Stimulated activated CD4-positive, alpha-beta T cell treated with anti-CD3 and anti-CD28 coated beads, TNF-alpha, amount 100 ng/mL, for 48 hours (primary cell): ENCODE measurements around the gene RAB11FIP5.

Experiments used
- DNase-seq, 3 donors: peaks; one replicate each; pipeline ENCODE4 v3.0.0-alpha.2; 2020; ENCODE audit warnings: low read depth in 3 of 3

The RAB11FIP5 gene

DNA sequence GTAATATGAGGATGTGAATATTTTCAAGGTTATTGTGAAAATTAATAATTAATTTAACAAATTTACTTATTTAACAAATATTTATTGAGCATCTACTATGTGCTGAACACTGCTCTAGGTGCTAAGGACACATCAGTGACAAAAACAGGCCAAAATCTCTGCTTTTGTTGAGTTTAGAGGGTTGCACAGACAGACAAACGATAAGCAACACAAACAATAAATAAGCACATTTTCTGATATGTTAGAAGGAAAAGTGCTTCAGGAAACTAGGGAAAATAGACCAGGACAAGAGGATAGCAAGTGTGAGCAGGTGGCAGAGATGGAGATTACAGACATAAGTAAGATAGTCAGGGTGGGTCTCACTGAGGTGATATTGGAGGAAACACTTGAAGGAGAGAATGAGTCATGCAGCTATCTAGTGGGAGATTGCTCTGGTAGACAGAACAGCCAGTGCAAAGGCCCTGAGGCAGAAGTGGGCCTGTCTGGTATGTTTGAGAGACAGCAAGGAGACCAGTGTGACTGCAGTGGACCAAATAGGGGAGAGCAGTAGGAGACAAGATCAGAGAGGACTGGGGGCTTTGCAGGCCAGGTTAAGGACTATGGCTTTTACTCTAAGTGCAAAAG lies 79.5 kb downstream of the RAB11FIP5 start:
- DNase-seq, result no peak

DNA sequence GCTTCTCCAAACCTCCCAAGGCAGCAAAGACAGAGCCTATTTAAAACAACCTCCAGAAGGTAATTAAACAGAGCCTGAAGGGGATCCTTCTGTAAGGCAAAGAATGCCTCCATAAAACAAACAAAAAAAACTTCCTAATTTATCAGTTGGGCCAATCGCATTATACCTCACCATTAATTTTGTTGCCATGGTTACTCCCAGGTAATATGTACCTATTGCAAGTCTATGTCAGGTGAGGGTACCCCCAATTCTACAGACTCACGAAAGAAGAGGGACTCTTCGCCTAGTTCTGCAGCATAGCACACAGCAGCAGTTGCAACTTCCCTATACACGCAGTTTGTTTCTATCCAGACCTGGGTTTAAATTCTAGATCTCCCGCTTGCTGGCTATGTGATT lies 80.0 kb downstream of the RAB11FIP5 start:
- no peak for DNase-seq

DNA sequence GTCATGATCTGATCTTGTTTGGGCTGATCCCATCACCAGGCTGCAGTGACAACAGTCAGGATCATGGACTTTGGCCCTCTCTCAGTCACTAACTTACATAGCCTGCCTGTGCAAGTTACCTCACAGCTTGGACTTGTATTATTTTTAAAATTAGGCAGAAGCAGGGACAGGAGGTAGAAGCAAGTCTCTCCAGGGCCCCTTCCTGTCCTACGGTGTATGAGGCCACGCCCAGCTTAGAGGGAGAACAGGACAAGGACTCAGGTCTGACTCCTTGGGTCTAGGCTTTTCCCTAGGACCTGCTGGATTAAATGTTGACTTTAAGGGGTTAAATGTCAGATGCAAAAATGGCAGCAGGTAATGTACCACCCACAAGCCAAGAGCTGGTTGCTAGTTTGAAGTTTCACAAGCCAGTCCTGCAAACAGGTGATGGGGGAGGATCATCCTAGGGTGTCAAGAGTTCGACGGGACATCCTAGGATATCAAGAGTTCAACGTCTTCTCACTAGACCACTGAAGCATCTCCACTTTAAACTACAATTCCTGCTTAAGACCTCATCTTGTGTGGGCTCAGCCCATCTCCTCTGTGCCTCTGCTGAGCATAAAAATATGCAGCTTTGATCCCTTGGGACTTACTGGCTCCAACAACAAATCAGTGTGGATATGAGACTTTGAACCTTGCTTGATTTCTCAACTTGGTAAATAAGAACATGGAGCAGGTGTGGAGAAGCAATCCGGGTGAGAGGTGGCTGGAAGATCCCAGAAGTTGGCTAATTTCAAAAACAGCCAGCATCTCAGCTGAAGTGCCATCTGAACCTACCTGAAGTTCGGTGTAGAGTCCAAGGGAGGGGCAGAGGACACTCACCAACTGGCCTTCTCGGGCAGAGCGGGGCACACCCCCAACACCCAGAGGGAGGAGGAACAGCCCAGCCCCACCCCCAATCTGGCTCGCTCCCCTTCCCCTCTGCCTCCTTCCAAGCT lies 80.7 kb downstream of the RAB11FIP5 start:
- DNase-seq, result no peak

DNA sequence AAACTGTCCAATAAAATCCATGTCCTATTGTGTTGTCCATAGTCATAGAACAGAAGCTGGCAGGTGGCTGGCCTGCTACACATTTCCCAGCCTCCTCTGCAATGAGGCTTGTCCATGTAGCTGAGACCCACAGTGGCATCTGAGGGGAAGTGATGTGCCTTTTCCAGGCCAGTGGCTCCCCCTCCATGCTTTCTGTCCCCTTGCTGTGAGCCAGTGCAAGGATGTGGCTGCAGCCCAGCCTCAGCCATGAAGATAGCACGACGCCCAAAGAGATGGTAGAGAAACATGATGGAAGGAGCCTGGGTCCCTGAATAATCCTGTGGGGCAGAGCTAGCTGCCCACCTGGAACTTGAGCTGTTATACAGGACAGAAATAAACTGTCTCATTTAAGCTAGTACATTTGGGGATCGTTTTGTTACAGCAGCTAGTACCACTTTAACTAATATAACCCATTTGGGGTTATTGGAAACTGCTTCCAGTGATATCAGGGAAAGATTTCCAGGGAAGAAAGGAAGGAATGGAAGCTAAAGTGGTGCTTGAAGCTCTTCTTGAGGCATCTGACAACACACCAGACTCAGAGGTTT lies 81.6 kb downstream of the RAB11FIP5 start:
- DNase-seq, result no peak

DNA sequence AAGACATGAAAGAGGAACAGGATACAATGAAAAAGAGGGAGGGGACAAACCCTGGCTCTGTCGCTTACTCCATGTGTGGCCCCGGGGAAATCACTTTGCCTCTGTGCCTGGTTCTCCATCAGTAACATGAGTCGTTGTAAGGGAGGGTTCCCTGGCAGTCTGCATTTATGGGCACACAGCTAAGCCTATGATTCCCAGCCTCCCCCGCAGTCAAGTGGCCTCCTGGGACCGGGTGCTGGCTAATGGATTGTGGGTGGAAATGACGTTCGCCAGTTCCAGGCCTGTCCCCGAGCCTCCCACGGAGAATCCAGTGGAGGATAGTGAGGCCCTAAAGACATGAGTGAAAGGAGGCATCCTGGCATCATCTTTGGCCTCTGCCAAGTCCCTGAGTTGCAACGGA lies 83.9 kb downstream of the RAB11FIP5 start:
- DNase-seq, result no peak

DNA sequence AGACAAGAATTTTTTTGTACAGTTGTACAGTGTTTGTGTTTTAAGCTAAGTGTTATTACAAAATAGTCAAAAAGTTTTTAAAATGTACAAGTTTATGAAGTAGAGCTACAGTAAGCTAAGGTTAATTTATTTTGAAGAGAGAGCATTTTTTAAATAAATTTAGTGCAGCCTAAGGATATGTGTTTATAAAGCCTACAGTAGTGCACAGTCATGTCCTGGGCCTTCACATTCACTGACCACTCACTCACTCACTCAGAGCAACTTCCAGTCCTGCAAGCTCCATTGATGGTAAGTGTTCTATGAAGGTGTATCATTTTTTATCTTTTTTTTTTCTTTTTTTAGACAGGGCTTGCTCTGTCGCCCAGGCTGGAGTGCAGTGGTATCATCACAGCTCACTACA lies 85.4 kb downstream of the RAB11FIP5 start:
- no peak for DNase-seq

DNA sequence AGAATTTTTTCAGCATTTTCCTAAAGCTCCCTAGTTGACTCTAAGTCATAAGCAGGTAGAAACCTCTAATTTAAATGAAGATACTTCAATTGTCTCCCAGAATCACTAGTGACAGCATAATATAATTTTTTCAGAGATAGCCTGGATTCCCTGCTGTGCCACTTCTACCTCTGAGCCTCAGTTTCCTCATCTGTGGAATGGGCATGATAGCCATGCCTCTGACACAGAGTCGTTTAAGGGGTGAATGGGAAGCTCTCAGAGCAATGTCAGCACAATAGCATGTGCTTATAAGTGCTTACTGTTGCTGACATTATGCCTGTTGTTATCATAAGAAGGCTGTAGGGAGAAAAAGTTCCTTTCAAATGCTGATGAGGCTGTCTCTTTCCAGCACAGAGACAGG lies 89.3 kb downstream of the RAB11FIP5 start:
- DNase-seq, result no peak
